ENCODE data around the gene CCDC181. TPM values are rescaled to one million over a fixed set of nuclear protein-coding genes. Genes with fewer than 3 reads are reported as not detected.

Gene CCDC181

DNA sequence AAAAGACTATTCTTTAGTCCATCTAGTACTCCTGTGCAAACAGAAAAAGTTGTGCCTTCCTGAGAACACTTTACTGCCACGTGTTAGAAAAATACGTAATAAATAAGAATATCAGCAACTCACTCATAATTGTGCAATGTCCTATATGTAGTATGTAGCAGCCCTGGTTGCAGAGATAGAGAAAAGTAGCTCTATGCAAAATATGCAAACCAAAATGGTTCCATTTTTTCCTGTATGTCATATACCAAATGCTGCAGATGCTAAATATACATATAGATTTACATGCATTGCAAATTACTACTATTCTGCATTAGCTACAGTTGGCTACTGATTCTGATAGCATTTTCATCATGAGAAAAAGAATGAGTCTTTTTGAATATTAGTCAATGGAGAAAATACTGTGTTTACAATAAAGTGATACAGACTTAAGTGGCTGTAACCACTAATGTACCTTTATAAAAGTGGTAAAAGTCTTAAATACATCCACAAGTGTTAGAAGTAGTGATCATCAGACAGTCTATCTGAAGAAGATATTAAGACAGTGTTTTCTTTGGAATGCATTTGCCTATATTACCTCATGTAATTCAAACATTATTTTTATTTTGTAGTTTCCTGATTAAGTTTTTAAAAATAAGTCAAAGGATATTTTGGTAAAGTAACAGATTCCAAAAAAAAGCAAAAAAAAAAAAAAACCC is 79.4 kb downstream of the CCDC181 start:
- Histone ChIP-seq H4K8ac (ENCODE audit: low read length) (no peak overlapping the region), H3K4me3 (ENCODE audit: insufficient read depth in 1 of 2, low read depth in 1 of 2, low read length in 2 of 2) (no peak overlapping the region), H2AFZ (ENCODE audit: low read depth, low read length) (no peak overlapping the region), H3K4ac (ENCODE audit: low read depth in 1 of 2, low read length in 2 of 2) (no peak overlapping the region), H3K27me3 (ENCODE audit: control insufficient read depth in 1 of 2, insufficient read depth in 1 of 2, low read length in 2 of 2) (no peaks in the 10 kb centered on the region), H3K27ac (ENCODE audit: low read length, poor library complexity, severe bottlenecking) (no peak overlapping the region), H2BK15ac (ENCODE audit: low read depth, poor library complexity, severe bottlenecking) (no peak overlapping the region), H3K14ac (ENCODE audit: low read length in 2 of 2) (no peak overlapping the region), H3K9ac (ENCODE audit: low read length) (no peak overlapping the region), H3K4me2 (ENCODE audit: low read length, poor library complexity, severe bottlenecking) (no peak overlapping the region), H2BK12ac (ENCODE audit: low read length in 2 of 2) (no peak overlapping the region), H3K36me3 (ENCODE audit: control insufficient read depth in 1 of 2, insufficient read depth in 2 of 2, low read depth in 1 of 2, low read length in 2 of 2) (no peaks in the 10 kb centered on the region), H2BK120ac (ENCODE audit: low read depth, low read length) (no peak overlapping the region), H4K91ac (ENCODE audit: low read length) (no peak overlapping the region), H2BK5ac (ENCODE audit: low read depth, low read length, poor library complexity, severe bottlenecking) (no peak overlapping the region), H3K9me3 (ENCODE audit: control insufficient read depth, low read length) (no peaks in the 10 kb centered on the region), H2AK5ac (ENCODE audit: low read length, severe bottlenecking) (no peak overlapping the region), H3K23ac (ENCODE audit: low read length in 2 of 2) (no peak overlapping the region), H3K4me1 (ENCODE audit: control insufficient read depth, insufficient read depth, low read depth, low read length) (no peaks in the 10 kb centered on the region), H3K79me1 (replicated peaks; ENCODE audit: low read length, poor library complexity, severe bottlenecking) (peaks cover 14% of the 10 kb centered on the region), H3K18ac (ENCODE audit: low read depth in 1 of 2, low read length in 2 of 2) (no peak overlapping the region)
- DNase-seq = no peak
- 80% methylated on average over 2 of the region's 2 CpGs for WGBS

DNA sequence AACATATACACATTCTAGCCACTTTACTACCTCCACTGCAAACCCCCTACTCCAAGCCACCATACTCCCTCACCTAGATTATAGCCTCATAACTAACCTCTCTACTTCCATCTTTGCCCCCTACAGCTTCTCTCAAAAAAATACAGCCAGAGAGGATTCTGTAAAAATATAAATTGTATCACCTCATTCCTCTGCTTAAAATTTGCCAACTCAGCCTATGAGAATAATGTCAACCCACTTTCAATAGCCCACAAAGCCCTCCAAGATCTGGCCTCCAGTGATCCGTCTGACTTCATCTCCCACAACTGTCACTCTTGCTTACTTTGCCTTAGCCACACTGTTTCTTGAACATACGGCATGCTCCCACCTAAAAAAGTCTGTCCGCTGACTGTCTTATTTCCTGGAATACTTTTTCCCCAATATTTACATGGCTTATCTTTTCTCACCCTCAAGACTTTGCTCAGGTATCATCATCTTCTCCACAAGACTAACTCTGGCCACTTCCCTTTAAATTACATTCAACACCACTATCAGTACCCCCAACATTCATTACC is 81.2 kb downstream of the CCDC181 start:
- Histone ChIP-seq H2AK5ac (ENCODE audit: low read length, severe bottlenecking) (no peak overlapping the region), H4K91ac (ENCODE audit: low read length) (no peak overlapping the region), H3K4me1 (ENCODE audit: control insufficient read depth, insufficient read depth, low read depth, low read length) (no peaks in the 10 kb centered on the region), H2AFZ (ENCODE audit: low read depth, low read length) (no peak overlapping the region), H3K14ac (ENCODE audit: low read length in 2 of 2) (no peak overlapping the region), H3K4ac (ENCODE audit: low read depth in 1 of 2, low read length in 2 of 2) (no peak overlapping the region), H3K4me3 (ENCODE audit: insufficient read depth in 1 of 2, low read depth in 1 of 2, low read length in 2 of 2) (no peak overlapping the region), H3K36me3 (ENCODE audit: control insufficient read depth in 1 of 2, insufficient read depth in 2 of 2, low read depth in 1 of 2, low read length in 2 of 2) (peaks cover 0 to 4% of the 10 kb centered on the region in 2 experiments), H2BK15ac (ENCODE audit: low read depth, poor library complexity, severe bottlenecking) (no peak overlapping the region), H3K9me3 (ENCODE audit: control insufficient read depth, low read length) (no peaks in the 10 kb centered on the region), H3K9ac (ENCODE audit: low read length) (no peak overlapping the region), H3K27me3 (ENCODE audit: control insufficient read depth in 1 of 2, insufficient read depth in 1 of 2, low read length in 2 of 2) (no peaks in the 10 kb centered on the region), H2BK12ac (ENCODE audit: low read length in 2 of 2) (no peak overlapping the region), H3K23ac (ENCODE audit: low read length in 2 of 2) (no peak overlapping the region), H4K8ac (ENCODE audit: low read length) (no peak overlapping the region), H3K4me2 (ENCODE audit: low read length, poor library complexity, severe bottlenecking) (no peak overlapping the region), H2BK5ac (ENCODE audit: low read depth, low read length, poor library complexity, severe bottlenecking) (no peak overlapping the region), H3K79me1 (replicated peaks; ENCODE audit: low read length, poor library complexity, severe bottlenecking) (peaks cover 21% of the 10 kb centered on the region), H2BK120ac (ENCODE audit: low read depth, low read length) (no peak overlapping the region), H3K18ac (ENCODE audit: low read depth in 1 of 2, low read length in 2 of 2) (no peak overlapping the region), H3K27ac (ENCODE audit: low read length, poor library complexity, severe bottlenecking) (no peak overlapping the region)
- WGBS = 99% methylated on average over 3 of the region's 3 CpGs
- DNase-seq = no peak

DNA sequence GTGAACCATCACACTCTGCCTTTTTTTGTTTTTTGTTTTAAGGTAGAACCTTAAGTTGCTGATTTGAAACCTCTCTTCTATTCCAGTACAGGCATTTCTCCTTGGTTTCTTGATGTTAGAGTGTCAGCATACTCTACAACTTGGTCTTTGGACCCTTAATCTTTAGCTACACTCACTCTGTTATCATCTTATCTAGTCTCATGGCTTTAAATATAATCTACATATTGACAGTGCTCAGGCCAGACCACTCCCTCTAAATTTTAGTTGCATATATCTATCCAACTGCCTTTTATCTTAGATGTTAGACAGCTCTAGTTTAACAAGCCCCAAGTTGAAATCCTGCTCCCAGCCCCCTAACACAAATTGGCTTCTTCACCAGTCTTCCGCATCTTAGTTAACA is 81.8 kb downstream of the CCDC181 start:
- no peaks in the 10 kb centered on the region for H3K27me3 ChIP-seq (ENCODE audit: control insufficient read depth in 1 of 2, insufficient read depth in 1 of 2, low read length in 2 of 2)
- no peak overlapping the region for H2AK5ac ChIP-seq (ENCODE audit: low read length, severe bottlenecking)
- H2BK120ac ChIP-seq (ENCODE audit: low read depth, low read length) = no peak overlapping the region
- no peak overlapping the region for H3K14ac ChIP-seq (ENCODE audit: low read length in 2 of 2)
- H3K79me1 ChIP-seq (replicated peaks; ENCODE audit: low read length, poor library complexity, severe bottlenecking) = peaks cover 24% of the 10 kb centered on the region
- no peak overlapping the region for H3K9ac ChIP-seq (ENCODE audit: low read length)
- no peak overlapping the region for H2AFZ ChIP-seq (ENCODE audit: low read depth, low read length)
- no peak overlapping the region for H3K27ac ChIP-seq (ENCODE audit: low read length, poor library complexity, severe bottlenecking)
- no peaks in the 10 kb centered on the region for H3K4me1 ChIP-seq (ENCODE audit: control insufficient read depth, insufficient read depth, low read depth, low read length)
- no peak overlapping the region for H3K18ac ChIP-seq (ENCODE audit: low read depth in 1 of 2, low read length in 2 of 2)
- no peaks in the 10 kb centered on the region for H3K9me3 ChIP-seq (ENCODE audit: control insufficient read depth, low read length)
- no peak overlapping the region for H4K91ac ChIP-seq (ENCODE audit: low read length)
- H3K36me3 ChIP-seq (ENCODE audit: control insufficient read depth in 1 of 2, insufficient read depth in 2 of 2, low read depth in 1 of 2, low read length in 2 of 2) = peaks cover 0 to 7% of the 10 kb centered on the region in 2 experiments
- H3K4me3 ChIP-seq (ENCODE audit: insufficient read depth in 1 of 2, low read depth in 1 of 2, low read length in 2 of 2) = no peak overlapping the region
- no peak overlapping the region for H4K8ac ChIP-seq (ENCODE audit: low read length)
- no peak overlapping the region for H3K4me2 ChIP-seq (ENCODE audit: low read length, poor library complexity, severe bottlenecking)
- DNase-seq = no peak
- H2BK15ac ChIP-seq (ENCODE audit: low read depth, poor library complexity, severe bottlenecking) = no peak overlapping the region
- H3K4ac ChIP-seq (ENCODE audit: low read depth in 1 of 2, low read length in 2 of 2) = no peak overlapping the region
- H2BK12ac ChIP-seq (ENCODE audit: low read length in 2 of 2) = no peak overlapping the region
- 100% methylated on average over 1 of the region's 1 CpG for WGBS
- no peak overlapping the region for H2BK5ac ChIP-seq (ENCODE audit: low read depth, low read length, poor library complexity, severe bottlenecking)
- H3K23ac ChIP-seq (ENCODE audit: low read length in 2 of 2) = no peak overlapping the region

Small RNAs within 50 kb of the gene (small RNA-seq; reads per million reads assigned to genes)
- not detected for gene AL021068.2 (ENCODE audit: low read depth)

Measured in mesenchymal stem cell (in vitro differentiated cells and primary cell).